ENCODE measurements around the gene PIGS. TPM values are rescaled to one million over a fixed set of nuclear protein-coding genes. Genes with fewer than 3 reads are reported as not detected.

PIGS gene
- polyA plus RNA-seq, 1 of the 3 experiments (the other 2 are of a cell fraction) = 78.5 TPM

DNA sequence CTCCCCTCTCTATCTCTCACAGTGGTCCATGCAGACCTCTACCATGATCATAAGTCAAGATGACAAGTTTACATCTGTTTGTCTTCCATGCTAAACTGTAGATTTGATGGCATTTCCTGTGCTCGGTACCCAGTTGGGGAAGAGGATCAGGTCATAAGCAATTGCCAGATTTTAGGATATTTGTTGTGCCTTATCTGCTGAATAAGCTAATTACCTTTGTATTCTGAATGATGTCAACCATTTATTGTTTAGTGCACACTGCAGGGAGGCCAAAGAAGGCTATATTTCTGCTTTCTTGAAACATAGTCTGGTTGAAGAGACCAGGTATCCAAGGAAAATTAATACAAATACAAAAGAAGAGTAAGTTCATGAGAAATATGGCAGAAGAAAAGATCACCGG is 11.2 kb upstream of the PIGS start:
- no peak for TF ChIP-seq POLR2AphosphoS5 (IDR thresholded peaks at IDR 0.05; ENCODE audit: low read depth, low read length)
- no peak for TF ChIP-seq FOSL2 (IDR thresholded peaks at IDR 0.05; ENCODE audit: borderline replicate concordance, low read depth)
- TF ChIP-seq GABPA (IDR thresholded peaks at IDR 0.05; ENCODE audit: low read depth) = no peak
- TF ChIP-seq REST (IDR thresholded peaks at IDR 0.05; ENCODE audit: low read depth, low read length) = no peak
- TF ChIP-seq TEAD4 (IDR thresholded peaks at IDR 0.05; ENCODE audit: borderline replicate concordance, insufficient read depth) = no peak
- no peak for TF ChIP-seq RAD21 (IDR thresholded peaks at IDR 0.05; ENCODE audit: low read length)
- no peak for TF ChIP-seq FOXM1 (IDR thresholded peaks at IDR 0.05; ENCODE audit: low read depth)
- no peak for TF ChIP-seq MEF2A (IDR thresholded peaks at IDR 0.05; ENCODE audit: borderline replicate concordance, low read depth)
- TF ChIP-seq, protein P1, sequence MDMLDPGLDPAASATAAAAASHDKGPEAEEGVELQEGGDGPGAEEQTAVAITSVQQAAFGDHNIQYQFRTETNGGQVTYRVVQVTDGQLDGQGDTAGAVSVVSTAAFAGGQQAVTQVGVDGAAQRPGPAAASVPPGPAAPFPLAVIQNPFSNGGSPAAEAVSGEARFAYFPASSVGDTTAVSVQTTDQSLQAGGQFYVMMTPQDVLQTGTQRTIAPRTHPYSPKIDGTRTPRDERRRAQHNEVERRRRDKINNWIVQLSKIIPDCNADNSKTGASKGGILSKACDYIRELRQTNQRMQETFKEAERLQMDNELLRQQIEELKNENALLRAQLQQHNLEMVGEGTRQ (IDR thresholded peaks at IDR 0.05; ENCODE audit: borderline replicate concordance, low read depth, low read length) = no peak
- no peak overlapping the region for H3K9ac ChIP-seq
- no peak overlapping the region for H3K4me3 ChIP-seq (ENCODE audit: low read depth in 2 of 2, low read length in 1 of 2)
- CTCF ChIA-PET = interaction anchor here (0.6 to 1.3 kb wide), 3 partner anchors 31 to 89 kb away, joined by 3 to 4 read pairs (median 3); no protein-coding TSS in a partner anchor
- POLR2A ChIA-PET = no interaction called here
- H4K20me1 ChIP-seq (ENCODE audit: insufficient read depth) = no peaks in the 10 kb centered on the region
- no peaks in the 10 kb centered on the region for H3K4me1 ChIP-seq (ENCODE audit: control insufficient read depth in 1 of 2, insufficient read depth in 2 of 2, low read depth in 1 of 2, low read length in 1 of 2)
- H3K4me2 ChIP-seq = no peak overlapping the region
- H3K36me3 ChIP-seq (replicated peaks in 1 of 2; ENCODE audit: control insufficient read depth in 1 of 2, insufficient read depth in 2 of 2, low read length in 1 of 2) = peaks cover 38 to 79% of the 10 kb centered on the region in 2 experiments
- H2AFZ ChIP-seq (ENCODE audit: low read depth) = no peak overlapping the region
- DNase-seq = no peak
- no peaks in the 10 kb centered on the region for H3K9me2 ChIP-seq
- WGBS (ENCODE audit: low lambda C conversion rate) = 100% methylated on average over 2 of the region's 2 CpGs
- no peaks in the 10 kb centered on the region for H3K79me2 ChIP-seq (ENCODE audit: insufficient read depth)
- no peaks in the 10 kb centered on the region for H3K27me3 ChIP-seq (ENCODE audit: insufficient read depth)
- H3K9me3 ChIP-seq = no peaks in the 10 kb centered on the region
- H3K27ac ChIP-seq (ENCODE audit: low read depth in 2 of 2, low read length in 1 of 2) = no peak overlapping the region
- H3F3A ChIP-seq (replicated peaks; ENCODE audit: insufficient read depth) = peaks cover 12% of the 10 kb centered on the region

DNA sequence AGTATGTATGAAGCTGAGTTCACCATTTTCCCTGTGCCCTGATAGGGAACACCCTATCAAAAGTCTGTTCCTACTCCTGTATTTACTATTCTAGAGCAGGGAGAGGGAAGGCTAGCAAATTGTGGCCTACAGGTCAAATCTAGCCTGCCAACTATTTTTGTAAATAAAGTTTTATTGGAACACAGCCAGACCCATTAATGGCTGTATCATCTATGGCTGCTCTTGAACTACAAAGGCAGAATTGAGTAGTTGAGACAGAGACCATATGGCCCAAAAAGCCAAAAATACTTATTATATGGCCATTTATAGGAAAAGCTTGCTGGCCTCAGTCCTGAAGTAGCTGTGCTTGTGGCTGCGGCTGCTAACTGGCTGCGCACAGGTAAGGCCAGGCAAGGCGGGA is 9.6 kb upstream of the PIGS start:
- Histone ChIP-seq H3K9me3 (no peaks in the 10 kb centered on the region), H3K4me1 (ENCODE audit: control insufficient read depth in 1 of 2, insufficient read depth in 2 of 2, low read depth in 1 of 2, low read length in 1 of 2) (peaks cover 0 to 8% of the 10 kb centered on the region in 2 experiments; a peak in 2 of 4 replicates), H4K20me1 (ENCODE audit: insufficient read depth) (no peaks in the 10 kb centered on the region), H3K27me3 (ENCODE audit: insufficient read depth) (no peaks in the 10 kb centered on the region), H3K36me3 (replicated peaks in 1 of 2; ENCODE audit: control insufficient read depth in 1 of 2, insufficient read depth in 2 of 2, low read length in 1 of 2) (peaks cover 40 to 80% of the 10 kb centered on the region in 2 experiments), H3F3A (replicated peaks; ENCODE audit: insufficient read depth) (peaks cover 19% of the 10 kb centered on the region), H3K4me3 (ENCODE audit: low read depth in 2 of 2, low read length in 1 of 2) (no peak overlapping the region), H2AFZ (ENCODE audit: low read depth) (no peak overlapping the region), H3K9ac (no peak overlapping the region), H3K4me2 (no peak overlapping the region), H3K9me2 (no peaks in the 10 kb centered on the region), H3K79me2 (ENCODE audit: insufficient read depth) (no peaks in the 10 kb centered on the region), H3K27ac (ENCODE audit: low read depth in 2 of 2, low read length in 1 of 2) (no peak overlapping the region)
- ChIA-PET CTCF (interaction anchor here (0.6 to 1.3 kb wide), 2 partner anchors 19 to 30 kb away, joined by 3 read pairs; no protein-coding TSS in a partner anchor), POLR2A (no interaction called here)
- DNase-seq = no peak
- no peak for TF ChIP-seq TCF12 (IDR thresholded peaks at IDR 0.05)
- no peak for TF ChIP-seq FOXM1 (IDR thresholded peaks at IDR 0.05; ENCODE audit: low read depth)
- TF ChIP-seq RAD21 (IDR thresholded peaks at IDR 0.05; ENCODE audit: low read length) = no peak
- no peak for TF ChIP-seq EP300 (IDR thresholded peaks at IDR 0.05; ENCODE audit: borderline replicate concordance in 1 of 2, low read depth in 1 of 2, low read length in 1 of 2)
- no peak for TF ChIP-seq POLR2AphosphoS5 (IDR thresholded peaks at IDR 0.05; ENCODE audit: low read depth, low read length)
- no peak for TF ChIP-seq JUND (IDR thresholded peaks at IDR 0.05)
- TF ChIP-seq RFX5 (IDR thresholded peaks at IDR 0.05; ENCODE audit: low read length) = no peak
- TF ChIP-seq RCOR1 (IDR thresholded peaks at IDR 0.05; ENCODE audit: low read length) = no peak
- TF ChIP-seq YY1 (IDR thresholded peaks at IDR 0.05; ENCODE audit: low read depth) = no peak
- TF ChIP-seq, protein P2, sequence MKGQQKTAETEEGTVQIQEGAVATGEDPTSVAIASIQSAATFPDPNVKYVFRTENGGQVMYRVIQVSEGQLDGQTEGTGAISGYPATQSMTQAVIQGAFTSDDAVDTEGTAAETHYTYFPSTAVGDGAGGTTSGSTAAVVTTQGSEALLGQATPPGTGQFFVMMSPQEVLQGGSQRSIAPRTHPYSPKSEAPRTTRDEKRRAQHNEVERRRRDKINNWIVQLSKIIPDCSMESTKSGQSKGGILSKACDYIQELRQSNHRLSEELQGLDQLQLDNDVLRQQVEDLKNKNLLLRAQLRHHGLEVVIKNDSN (IDR thresholded peaks at IDR 0.05; ENCODE audit: borderline replicate concordance, low read depth) = no peak
- no CpG with 5 or more reads among the region's 3 CpGs for WGBS (ENCODE audit: low lambda C conversion rate)

All from SK-N-SH (cell line).